ENCODE results near the gene ZNF783. TPM values are rescaled to one million over a fixed set of nuclear protein-coding genes. Genes with fewer than 3 reads are reported as not detected.

Gene ZNF783
- polyA plus RNA-seq, 2 of the 4 experiments (the other 2 are of a cell fraction) = 7.4 to 8.0 TPM

DNA sequence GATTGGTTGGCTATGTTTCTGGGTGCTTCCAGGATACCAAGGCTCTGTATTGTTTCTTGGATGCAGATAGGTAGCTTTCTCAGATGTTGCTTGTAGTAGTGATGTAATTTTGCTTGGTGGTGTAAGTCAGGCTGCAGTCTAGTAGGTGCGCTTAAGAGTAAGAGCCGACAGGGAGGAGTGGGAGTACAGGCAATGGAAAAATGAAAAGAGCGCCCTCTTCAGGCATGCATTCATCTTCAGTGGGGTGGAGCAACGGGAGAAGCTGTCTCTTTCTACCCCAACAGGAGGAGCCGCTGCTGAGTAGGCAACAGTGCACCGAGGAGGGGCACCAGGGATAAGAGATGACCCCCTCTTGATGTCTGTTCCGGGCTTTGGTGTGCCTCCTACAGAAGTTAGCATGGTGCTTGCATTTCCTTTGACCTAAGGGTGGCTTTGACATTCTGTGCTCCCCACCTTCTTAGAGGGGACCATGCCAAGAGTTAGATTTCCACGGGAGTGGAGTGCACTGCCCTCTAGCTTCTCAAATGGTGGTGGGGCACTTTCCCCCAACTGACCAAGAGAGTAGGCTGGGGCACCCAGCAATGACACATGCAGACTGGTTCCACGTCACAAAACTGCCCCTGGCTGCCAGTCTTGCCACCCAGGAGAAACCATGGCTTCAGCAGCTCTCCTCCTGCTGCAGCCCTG, 56.1 kb downstream of the ZNF783 start:
- Histone ChIP-seq H3K9me3 (peaks cover 5% of the 10 kb centered on the region; the same call in 1 of the 3 replicates), H3K4me1 (no peaks in the 10 kb centered on the region), H3K4me2 (no peak overlapping the region), H3K4me3 (no peak overlapping the region), H3K27ac (no peak overlapping the region)
- ChIA-PET POLR2A (no interaction called here), CTCF (interaction anchor here (1.1 to 1.9 kb wide), 2 partner anchors 8 to 104 kb away, joined by 4 to 5 read pairs; no protein-coding TSS in a partner anchor)
- WGBS (ENCODE audit: missing lambda C conversion rate) = 5% methylated on average over 9 of the region's 9 CpGs
- FAIRE-seq = no peak
- DNase-seq (ENCODE audit: low read depth in 1 of 2, low spot score in 1 of 2) = peak in 1 of 2 experiments; percentile 56
- peak; percentile 59 to 88; a peak in 5 of 6 replicates for ATAC-seq
- TF ChIP-seq, protein P1, sequence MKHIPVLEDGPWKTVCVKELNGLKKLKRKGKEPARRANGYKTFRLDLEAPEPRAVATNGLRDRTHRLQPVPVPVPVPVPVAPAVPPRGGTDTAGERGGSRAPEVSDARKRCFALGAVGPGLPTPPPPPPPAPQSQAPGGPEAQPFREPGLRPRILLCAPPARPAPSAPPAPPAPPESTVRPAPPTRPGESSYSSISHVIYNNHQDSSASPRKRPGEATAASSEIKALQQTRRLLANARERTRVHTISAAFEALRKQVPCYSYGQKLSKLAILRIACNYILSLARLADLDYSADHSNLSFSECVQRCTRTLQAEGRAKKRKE (CRISPR knock-in tag; IDR thresholded peaks at IDR 0.05; ENCODE audit: low read depth) = no peak
- no peak for TF ChIP-seq HOXA7 (CRISPR knock-in tag; IDR thresholded peaks at IDR 0.05)
- TF ChIP-seq, protein P2, sequence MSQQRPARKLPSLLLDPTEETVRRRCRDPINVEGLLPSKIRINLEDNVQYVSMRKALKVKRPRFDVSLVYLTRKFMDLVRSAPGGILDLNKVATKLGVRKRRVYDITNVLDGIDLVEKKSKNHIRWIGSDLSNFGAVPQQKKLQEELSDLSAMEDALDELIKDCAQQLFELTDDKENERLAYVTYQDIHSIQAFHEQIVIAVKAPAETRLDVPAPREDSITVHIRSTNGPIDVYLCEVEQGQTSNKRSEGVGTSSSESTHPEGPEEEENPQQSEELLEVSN (IDR thresholded peaks at IDR 0.05; ENCODE audit: borderline replicate concordance, low read depth) = no peak
- TF ChIP-seq, protein P3, sequence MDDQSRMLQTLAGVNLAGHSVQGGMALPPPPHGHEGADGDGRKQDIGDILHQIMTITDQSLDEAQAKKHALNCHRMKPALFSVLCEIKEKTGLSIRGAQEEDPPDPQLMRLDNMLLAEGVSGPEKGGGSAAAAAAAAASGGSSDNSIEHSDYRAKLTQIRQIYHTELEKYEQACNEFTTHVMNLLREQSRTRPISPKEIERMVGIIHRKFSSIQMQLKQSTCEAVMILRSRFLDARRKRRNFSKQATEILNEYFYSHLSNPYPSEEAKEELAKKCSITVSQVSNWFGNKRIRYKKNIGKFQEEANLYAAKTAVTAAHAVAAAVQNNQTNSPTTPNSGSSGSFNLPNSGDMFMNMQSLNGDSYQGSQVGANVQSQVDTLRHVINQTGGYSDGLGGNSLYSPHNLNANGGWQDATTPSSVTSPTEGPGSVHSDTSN (IDR thresholded peaks at IDR 0.05) = no peak
- no peak for TF ChIP-seq ZSCAN20 (CRISPR knock-in tag; IDR thresholded peaks at IDR 0.05)
- TF ChIP-seq, protein P4, sequence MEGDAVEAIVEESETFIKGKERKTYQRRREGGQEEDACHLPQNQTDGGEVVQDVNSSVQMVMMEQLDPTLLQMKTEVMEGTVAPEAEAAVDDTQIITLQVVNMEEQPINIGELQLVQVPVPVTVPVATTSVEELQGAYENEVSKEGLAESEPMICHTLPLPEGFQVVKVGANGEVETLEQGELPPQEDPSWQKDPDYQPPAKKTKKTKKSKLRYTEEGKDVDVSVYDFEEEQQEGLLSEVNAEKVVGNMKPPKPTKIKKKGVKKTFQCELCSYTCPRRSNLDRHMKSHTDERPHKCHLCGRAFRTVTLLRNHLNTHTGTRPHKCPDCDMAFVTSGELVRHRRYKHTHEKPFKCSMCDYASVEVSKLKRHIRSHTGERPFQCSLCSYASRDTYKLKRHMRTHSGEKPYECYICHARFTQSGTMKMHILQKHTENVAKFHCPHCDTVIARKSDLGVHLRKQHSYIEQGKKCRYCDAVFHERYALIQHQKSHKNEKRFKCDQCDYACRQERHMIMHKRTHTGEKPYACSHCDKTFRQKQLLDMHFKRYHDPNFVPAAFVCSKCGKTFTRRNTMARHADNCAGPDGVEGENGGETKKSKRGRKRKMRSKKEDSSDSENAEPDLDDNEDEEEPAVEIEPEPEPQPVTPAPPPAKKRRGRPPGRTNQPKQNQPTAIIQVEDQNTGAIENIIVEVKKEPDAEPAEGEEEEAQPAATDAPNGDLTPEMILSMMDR (IDR thresholded peaks at IDR 0.05) = no peak; the same call in 2 of the 3 replicates
- no peak for TF ChIP-seq PHF8 (IDR thresholded peaks at IDR 0.05; ENCODE audit: borderline replicate concordance, low read depth)
- no peak for TF ChIP-seq NR3C1 (IDR thresholded peaks at IDR 0.05)
- TF ChIP-seq SMC3 (IDR thresholded peaks at IDR 0.05) = no peak
- no peak for TF ChIP-seq SREBF2 (IDR thresholded peaks at IDR 0.05)
- TF ChIP-seq ZC3H11A (IDR thresholded peaks at IDR 0.05) = no peak
- no peak for TF ChIP-seq JUN (IDR thresholded peaks at IDR 0.05)

DNA sequence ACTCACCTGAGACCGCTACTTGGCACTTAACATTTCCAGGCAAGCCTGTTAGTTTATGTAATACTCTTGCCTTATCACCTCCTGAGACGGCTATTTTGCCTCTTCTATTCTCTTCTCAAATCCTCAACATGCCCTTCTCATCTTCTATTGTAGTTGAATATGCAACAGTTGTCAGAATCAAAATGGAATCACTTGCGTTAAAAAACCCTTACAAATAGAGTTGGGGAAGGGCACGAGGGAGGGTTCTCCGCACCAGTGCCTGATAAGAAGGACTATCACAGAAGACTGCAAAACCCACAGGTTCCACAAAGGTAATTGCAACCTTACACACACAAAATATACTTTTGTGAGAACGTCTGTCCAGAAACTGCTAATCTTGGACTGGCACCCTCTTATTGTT, 57.4 kb downstream of the ZNF783 start:
- no peak overlapping the region for H3K4me3 ChIP-seq
- no peaks in the 10 kb centered on the region for H3K4me1 ChIP-seq
- DNase-seq (ENCODE audit: low read depth in 1 of 2, low spot score in 1 of 2) (no peak), FAIRE-seq (no peak), ATAC-seq (no peak)
- ChIA-PET CTCF (interaction anchor here (0.8 to 1.9 kb wide), 2 partner anchors 58 to 103 kb away, joined by 3 to 4 read pairs; partner anchors contain the start of gene ZNF783), POLR2A (no interaction called here)
- TF ChIP-seq CEBPB (IDR thresholded peaks at IDR 0.05) (no peak), CBX2 (IDR thresholded peaks at IDR 0.05; ENCODE audit: borderline replicate concordance, low read depth) (no peak), TFCP2L1 (CRISPR knock-in tag; IDR thresholded peaks at IDR 0.05) (no peak), BHLHE40 (IDR thresholded peaks at IDR 0.05; ENCODE audit: low read depth, low read length) (no peak), EP300 (IDR thresholded peaks at IDR 0.05) (no peak), FOXS1 (CRISPR knock-in tag; IDR thresholded peaks at IDR 0.05) (no peak)
- whole genome bisulfite sequencing (ENCODE audit: missing lambda C conversion rate) = 65% methylated on average over 6 of the region's 6 CpGs
- H3K9me3 ChIP-seq = peaks cover 5% of the 10 kb centered on the region; the same call in 1 of the 3 replicates
- no peak overlapping the region for H3K27ac ChIP-seq
- no peak overlapping the region for H3K4me2 ChIP-seq
